Smooth muscle cell (in vitro differentiated cells): ENCODE results near the gene ENTPD5. TPM values are rescaled to one million over a fixed set of nuclear protein-coding genes. Genes with fewer than 3 reads are reported as not detected.

Experiments used
- DNase-seq: peaks from one replicate; lab custom pipeline; 2025; ENCODE audit not compliant: unreplicated experiment; lab: John Stamatoyannopoulos, UW
- H2AFZ ChIP-seq: fragments of 200-600 bp; sonication (generic); 2 replicates; pipeline ENCODE4 v1.6.0; 2016; ENCODE audit warnings: antibody characterized with exemption, low read depth, mild to moderate bottlenecking
- H3F3A ChIP-seq: fragments of 200-600 bp; sonication (generic); 2 replicates; pipeline ENCODE4 v1.6.0; 2017; ENCODE audit warnings: antibody characterized with exemption, low read depth
- H3K27ac ChIP-seq: fragments of 200-600 bp; sonication (generic); 2 replicates; pipeline ENCODE4 v1.5.1; 2016; ENCODE audit warnings: low read depth, mild to moderate bottlenecking
- H3K27me3 ChIP-seq: fragments of 200-600 bp; sonication (generic); 2 replicates; pipeline ENCODE4 v1.6.1; 2016; ENCODE audit warnings: low read depth, mild to moderate bottlenecking
- H3K36me3 ChIP-seq: fragments of 200-600 bp; sonication (generic); 2 replicates; pipeline ENCODE4 v1.5.1; 2016; ENCODE audit warnings: low read depth
- H3K4me1 ChIP-seq: fragments of 200-600 bp; sonication (generic); 2 replicates; pipeline ENCODE4 v1.5.1; 2016; ENCODE audit warnings: low read depth
- H3K4me2 ChIP-seq: fragments of 200-600 bp; sonication (generic); 2 replicates; pipeline ENCODE4 v1.6.0; 2016; ENCODE audit warnings: mild to moderate bottlenecking
- H3K4me3 ChIP-seq: fragments of 200-600 bp; sonication (generic); 2 replicates; pipeline ENCODE4 v1.5.1; 2016; ENCODE audit warnings: mild to moderate bottlenecking
- H3K79me2 ChIP-seq: fragments of 200-600 bp; sonication (generic); 2 replicates; pipeline ENCODE4 v1.6.0; 2016; ENCODE audit warnings: low read depth, mild to moderate bottlenecking
- H3K9ac ChIP-seq: fragments of 200-600 bp; sonication (generic); 2 replicates; pipeline ENCODE4 v1.6.0; 2016; ENCODE audit warnings: low read depth
- H3K9me3 ChIP-seq: fragments of 200-600 bp; sonication (generic); replicated peaks from 2 replicates; pipeline ENCODE4 v1.5.1; 2016; ENCODE audit warnings: low read depth
- H4K20me1 ChIP-seq: fragments of 200-600 bp; sonication (generic); 2 replicates; pipeline ENCODE4 v1.6.0; 2016; ENCODE audit warnings: low read depth
- CTCF ChIP-seq: fragments of 200-600 bp; sonication (generic); IDR thresholded peaks from 2 replicates; pipeline ENCODE4 v1.5.1; 2017; ENCODE audit warnings: borderline replicate concordance, mild to moderate bottlenecking, antibody characterized with exemption; ENCODE audit not compliant: insufficient read depth, poor library complexity, severe bottlenecking
- WGBS: methylation state at CpG from one replicate; pipeline ENCODE4 v1.1.7; 2016; ENCODE audit warnings: low lambda C conversion rate; 5-methylcytosine and 5-hydroxymethylcytosine counted together
- polyA plus RNA-seq: library from polyadenylated mRNA; unstranded; fragments of >200 nt; fragmentation: Nextera tagmentation; extraction: Ambion mirVana; gene quantifications from 2 replicates; pipeline ENCODE4 v1.2.1, GENCODE V29; 2016
- total RNA-seq: library from RNA; depleted of rRNA; stranded (reverse); fragments of >200 nt; gene quantifications from 2 replicates; pipeline ENCODE4 v1.2.3, GENCODE V29; 2014

ENTPD5 gene
- total and polyA plus RNA-seq, 2 experiments from 2014 or later = 9.1 to 9.8 TPM

GRCh38 chr14:74034572-74034971 is 15.5 kb upstream of the ENTPD5 start:
- 81% methylated on average over 3 of the region's 3 CpGs for WGBS
- TF ChIP-seq CTCF = no peak
- DNase-seq = no peak
- no peaks in the 10 kb centered on the region for H3K9me3 ChIP-seq
- H3K9ac ChIP-seq = no peak overlapping the region
- H3K36me3 ChIP-seq = no peaks in the 10 kb centered on the region
- no peaks in the 10 kb centered on the region for H4K20me1 ChIP-seq
- no peak overlapping the region for H3K27ac ChIP-seq
- no peak overlapping the region for H2AFZ ChIP-seq
- no peaks in the 10 kb centered on the region for H3K4me1 ChIP-seq
- no peaks in the 10 kb centered on the region for H3K79me2 ChIP-seq
- H3K4me3 ChIP-seq = no peak overlapping the region
- H3F3A ChIP-seq = no peaks in the 10 kb centered on the region
- no peaks in the 10 kb centered on the region for H3K27me3 ChIP-seq
- H3K4me2 ChIP-seq = no peak overlapping the region

DNA sequence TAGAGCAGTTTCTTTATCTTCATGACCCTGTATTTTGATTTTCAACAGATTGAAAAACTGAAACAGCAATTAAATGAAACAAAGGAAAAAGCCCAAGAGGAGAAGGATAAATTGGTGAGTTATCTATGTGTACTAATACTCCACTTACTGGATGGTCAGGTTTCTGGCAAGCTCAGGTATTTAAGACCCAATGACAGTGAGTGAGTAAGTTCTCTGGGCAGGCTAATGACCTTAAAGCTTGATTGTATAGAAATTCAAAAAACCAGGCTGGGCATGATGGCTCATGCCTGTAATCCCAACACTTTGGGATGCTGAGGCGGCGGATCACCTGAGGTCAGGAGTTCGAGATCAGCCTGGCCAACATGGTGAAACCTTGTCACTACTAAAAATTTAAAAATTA is 10.0 kb upstream of the ENTPD5 start:
- Histone ChIP-seq H3K27me3 (no peaks in the 10 kb centered on the region), H3K4me1 (no peaks in the 10 kb centered on the region), H3F3A (no peaks in the 10 kb centered on the region), H3K36me3 (no peaks in the 10 kb centered on the region), H3K27ac (no peak overlapping the region), H2AFZ (no peak overlapping the region), H4K20me1 (no peaks in the 10 kb centered on the region), H3K79me2 (no peaks in the 10 kb centered on the region), H3K4me3 (no peak overlapping the region), H3K9me3 (no peaks in the 10 kb centered on the region), H3K4me2 (no peak overlapping the region), H3K9ac (no peak overlapping the region)
- no peak for TF ChIP-seq CTCF
- WGBS = 87% methylated on average over 3 of the region's 3 CpGs
- DNase-seq = no peak

GRCh38 chr14:74022346-74022745 is 3.3 kb upstream of the ENTPD5 start:
- no peaks in the 10 kb centered on the region for H3K36me3 ChIP-seq
- DNase-seq = no peak
- H2AFZ ChIP-seq = no peak overlapping the region
- H3K4me1 ChIP-seq = no peaks in the 10 kb centered on the region
- no peak for TF ChIP-seq CTCF
- H3K27me3 ChIP-seq = no peaks in the 10 kb centered on the region
- no peak overlapping the region for H3K4me2 ChIP-seq
- H3K27ac ChIP-seq = no peak overlapping the region
- H3K79me2 ChIP-seq = no peaks in the 10 kb centered on the region
- WGBS = 98% methylated on average over 4 of the region's 4 CpGs
- no peaks in the 10 kb centered on the region for H3K9me3 ChIP-seq
- no peak overlapping the region for H3K4me3 ChIP-seq
- peaks cover 3% of the 10 kb centered on the region for H3F3A ChIP-seq
- H3K9ac ChIP-seq = no peak overlapping the region
- H4K20me1 ChIP-seq = no peaks in the 10 kb centered on the region

DNA sequence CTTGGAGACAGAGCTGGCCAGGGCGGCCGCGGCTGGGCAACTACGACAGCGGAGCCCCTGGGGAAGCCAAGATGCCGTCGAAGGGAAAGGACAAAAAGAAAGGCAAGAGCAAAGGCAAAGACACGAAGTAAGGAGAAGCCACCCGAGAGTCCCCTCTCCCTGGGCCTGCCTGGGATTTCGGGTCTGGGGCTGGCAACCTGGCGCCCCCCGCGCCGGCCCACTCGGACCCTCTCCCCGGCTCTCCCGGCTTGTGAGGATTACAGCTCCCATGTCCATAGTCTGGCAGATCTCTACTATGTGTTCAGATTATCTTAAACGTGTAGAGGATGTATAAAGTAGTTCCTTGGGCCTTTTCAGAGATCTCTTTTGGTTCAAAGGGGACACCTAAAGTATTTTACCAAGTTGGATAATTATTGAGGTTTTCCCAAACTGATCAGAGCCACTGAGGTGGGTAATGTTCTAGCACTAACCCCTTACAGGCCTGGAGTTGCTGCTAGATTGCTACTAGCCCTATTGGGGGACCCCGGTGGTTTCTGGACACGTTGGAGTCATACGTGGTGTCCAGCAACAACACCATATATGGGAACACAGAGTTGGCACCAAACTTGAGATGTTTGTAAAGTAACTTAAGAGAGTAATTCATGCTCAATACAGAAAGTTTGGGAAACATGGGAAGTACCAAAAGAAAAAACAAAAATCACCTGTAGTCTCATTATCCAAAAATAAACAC is 485 bp upstream of the ENTPD5 start:
- 4% methylated on average over 21 of the region's 21 CpGs for WGBS
- H4K20me1 ChIP-seq = no peaks in the 10 kb centered on the region
- peak overlapping the region; percentile 95 for H2AFZ ChIP-seq
- H3K4me3 ChIP-seq = peak overlapping the region; percentile 83
- no peaks in the 10 kb centered on the region for H3K4me1 ChIP-seq
- H3K4me2 ChIP-seq = peak overlapping the region; percentile 91
- no peaks in the 10 kb centered on the region for H3K27me3 ChIP-seq
- no peak for TF ChIP-seq CTCF
- peaks cover 3% of the 10 kb centered on the region for H3F3A ChIP-seq
- peak overlapping the region; percentile 92 for H3K27ac ChIP-seq
- no peaks in the 10 kb centered on the region for H3K79me2 ChIP-seq
- peak overlapping the region; percentile 95 for H3K9ac ChIP-seq
- no peaks in the 10 kb centered on the region for H3K36me3 ChIP-seq
- DNase-seq = peak; percentile 5
- no peaks in the 10 kb centered on the region for H3K9me3 ChIP-seq
